Measurements from ENCODE around the gene KRTAP3-3.
"Not testable (repeated sequence)": the region's sequence is repeated elsewhere in the genome, so short reads cannot be mapped to it uniquely, and the experiment has no call there.

KRTAP3-3 gene

DNA sequence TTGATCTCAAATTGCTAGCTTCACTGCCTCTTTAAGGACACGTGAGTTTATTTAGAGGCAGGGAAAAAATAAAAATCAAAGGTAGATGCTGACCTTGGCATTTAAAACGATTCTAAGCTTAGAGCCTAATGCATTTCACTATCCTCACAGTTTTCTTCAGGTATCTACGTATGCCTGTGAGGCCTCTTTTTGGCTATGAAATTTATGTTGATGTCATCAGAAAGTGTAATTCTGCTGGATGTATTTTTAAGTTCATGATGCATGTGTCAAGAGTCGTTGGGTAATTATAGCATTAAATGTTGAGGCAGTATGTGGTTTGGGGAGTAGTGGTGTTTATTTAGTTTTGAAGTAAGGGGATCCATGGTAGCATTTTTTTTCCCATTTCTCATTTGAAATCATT lies 10.0 kb upstream of the KRTAP3-3 start:
- DNase-seq, result no peak

DNA sequence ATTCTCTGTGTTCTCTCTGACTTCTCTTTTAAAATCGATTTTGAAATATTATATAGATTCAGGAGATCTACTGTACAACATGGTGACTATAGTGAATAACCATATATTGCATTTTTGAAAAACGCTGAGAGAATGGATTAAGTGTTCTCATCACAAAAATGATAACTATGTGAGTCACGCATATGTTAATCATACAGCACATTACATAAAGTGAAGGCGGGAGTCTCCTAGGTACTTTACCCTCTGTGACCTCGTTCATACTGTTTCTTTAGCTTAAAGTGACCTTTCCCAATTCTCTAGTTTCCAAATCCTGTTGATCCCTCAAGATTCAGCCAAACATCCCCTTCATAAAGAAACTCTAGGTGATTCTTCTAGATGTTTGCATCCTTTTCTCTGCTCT lies 8.8 kb upstream of the KRTAP3-3 start:
- DNase-seq, result no peak

DNA sequence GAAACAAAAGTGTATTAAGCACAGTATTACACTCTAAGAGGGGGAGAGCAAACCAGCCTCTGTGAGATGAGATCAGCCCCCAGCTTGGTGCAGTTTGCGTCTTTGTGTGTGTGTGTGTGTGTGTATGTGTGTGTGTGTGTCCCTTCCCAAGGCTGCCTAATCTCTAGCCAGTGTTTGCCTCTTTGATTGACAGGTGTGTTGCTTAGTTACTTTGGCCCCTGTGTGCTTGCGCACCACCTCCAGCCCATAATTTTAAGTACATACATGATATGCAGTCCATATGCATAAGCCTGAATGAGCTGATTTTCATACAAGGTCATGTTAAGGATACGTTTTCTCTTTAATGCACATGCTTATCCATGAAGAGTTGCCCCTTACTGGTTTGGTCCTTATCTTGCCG lies 7.8 kb upstream of the KRTAP3-3 start:
- no peak for DNase-seq

DNA sequence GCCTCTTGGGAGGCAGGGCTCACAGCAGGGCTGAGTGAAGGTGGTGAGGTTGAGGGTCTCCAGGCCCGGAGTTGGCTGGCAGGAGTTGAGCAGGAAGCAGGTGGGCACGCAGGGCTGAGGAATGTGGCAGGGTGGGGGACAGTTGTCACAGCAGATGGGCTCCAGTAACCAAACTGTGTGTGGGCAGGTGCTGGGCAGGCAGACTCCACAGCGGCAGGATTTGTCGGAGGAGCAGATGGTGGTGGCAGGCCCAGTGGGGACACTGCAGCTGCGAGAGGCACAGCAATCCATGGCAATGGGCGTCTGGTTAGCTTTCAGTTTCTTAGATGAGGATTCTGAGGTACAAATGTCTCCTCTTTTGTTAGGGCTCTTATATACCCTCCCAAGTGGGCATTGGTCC lies 5.6 kb upstream of the KRTAP3-3 start, which contains the start of gene KRTAP3-2:
Gene KRTAP3-2 (minus strand): TSS at position 344 of the 400 bp plus-strand sequence. CDS start 53 bp downstream, at position 291.
- not testable (repeated sequence) for DNase-seq

DNA sequence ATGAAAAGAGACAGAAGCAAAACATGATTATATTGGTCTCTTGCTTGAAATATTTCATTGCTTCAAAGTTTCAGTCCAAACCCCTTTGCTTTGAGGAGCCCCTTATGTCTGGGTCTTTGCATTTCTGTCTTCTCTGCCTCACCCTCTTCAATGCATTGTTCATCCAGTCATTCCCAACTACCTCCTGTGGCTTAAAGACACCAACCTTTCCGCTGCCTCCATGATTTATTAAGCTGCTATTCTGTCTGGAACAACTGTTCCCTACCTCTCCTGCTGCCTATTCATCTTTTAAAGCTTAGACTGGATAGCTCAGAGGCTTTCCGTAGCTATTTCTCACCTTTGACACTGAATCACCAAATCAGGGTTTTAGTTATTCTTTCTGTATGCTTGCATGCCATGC lies 3.4 kb upstream of the KRTAP3-3 start:
- no peak for DNase-seq

DNA sequence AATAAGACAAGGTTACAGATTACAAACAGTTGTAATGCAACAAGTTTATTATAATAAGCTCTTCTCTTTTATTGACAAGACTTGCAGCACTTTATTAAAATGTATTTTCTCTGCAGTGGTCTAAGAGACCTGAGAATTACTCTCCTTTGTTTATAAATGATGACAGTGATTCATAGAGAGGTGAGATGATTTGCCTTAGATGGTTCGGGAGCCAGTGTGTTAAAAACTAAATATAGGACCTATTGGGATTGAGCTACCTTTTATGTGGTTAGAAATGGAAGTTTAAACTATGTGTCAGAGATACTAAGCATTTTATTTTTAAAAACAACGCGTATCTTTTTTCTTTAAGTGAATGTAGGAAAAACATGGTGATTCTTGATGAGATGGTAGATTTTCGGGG lies 2.9 kb upstream of the KRTAP3-3 start:
- no peak for DNase-seq

DNA sequence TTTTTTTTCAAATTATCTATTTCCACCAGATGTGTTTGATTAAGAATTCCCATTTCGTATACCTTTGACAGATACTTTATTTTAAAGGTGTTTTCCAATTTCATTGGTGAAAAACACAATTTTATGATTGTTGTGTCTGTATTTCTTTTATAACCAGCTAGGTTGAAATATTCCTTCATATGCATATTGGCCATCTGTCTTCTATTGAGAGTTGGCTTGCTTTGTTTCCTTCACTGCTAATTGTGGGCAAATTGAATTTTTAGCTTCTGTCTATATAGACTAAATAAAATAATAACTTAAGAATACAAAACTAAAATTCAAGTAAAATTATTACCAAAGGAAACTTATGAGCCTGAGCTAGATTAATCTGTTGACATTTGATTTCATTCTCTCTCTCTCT lies 1.2 kb upstream of the KRTAP3-3 start:
- no peak for DNase-seq

DNA sequence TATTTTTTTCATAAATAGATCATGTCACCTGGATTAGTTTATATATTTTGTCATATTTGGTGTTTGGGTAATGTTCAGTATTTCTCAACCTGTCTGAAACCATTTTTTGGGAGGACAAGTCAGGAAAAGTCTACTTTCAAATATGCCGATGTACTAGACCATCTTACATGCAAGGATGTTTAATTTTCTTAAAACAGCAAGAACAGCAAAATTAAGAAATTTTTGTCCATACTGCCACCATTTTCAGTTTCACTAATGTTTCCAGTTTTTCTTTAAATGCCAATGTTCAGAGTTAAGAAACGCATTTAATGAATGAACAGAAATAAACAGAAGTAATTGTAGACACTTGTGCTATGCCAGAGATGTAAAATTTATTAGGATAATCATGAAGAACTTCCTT lies 880 bp downstream of the KRTAP3-3 start:
- no peak for DNase-seq

DNA sequence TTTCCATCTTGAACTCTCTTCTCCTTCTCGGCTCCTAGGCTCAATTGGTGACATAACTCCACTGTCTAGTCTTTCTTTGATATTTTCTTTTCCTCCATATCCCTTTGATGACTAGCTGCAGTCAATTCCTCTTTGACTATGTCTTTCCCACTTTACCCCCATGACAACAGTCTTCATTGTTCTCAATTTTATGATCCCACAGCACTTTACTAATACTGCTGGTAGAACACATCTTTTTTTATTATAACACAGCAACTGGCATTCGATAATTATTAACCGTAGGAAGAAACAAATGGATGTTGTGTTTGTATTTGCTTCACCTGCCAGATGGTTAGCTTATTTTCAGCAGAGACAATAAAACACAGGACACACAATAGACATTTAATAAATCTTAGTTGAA lies 1.3 kb downstream of the KRTAP3-3 start:
- no peak for DNase-seq

DNA sequence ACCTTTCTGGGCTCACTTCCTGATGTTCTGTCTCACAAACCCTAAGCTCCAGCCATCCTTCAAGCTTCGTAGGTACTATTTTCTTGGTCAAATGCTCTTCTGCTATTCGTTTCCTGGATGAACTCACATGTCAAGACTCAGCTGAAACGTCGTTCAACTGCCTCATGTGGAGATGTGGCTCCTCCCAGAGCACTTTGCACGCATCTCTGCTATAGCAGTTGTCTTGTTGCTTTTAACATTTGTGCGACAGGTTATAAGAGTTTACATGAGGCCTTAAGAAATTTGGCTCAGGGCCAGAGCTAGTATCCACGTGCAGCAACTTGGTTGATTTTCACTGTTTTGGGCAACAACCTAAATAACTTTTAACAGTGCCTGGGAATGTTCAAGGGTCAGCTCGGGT lies 7.0 kb downstream of the KRTAP3-3 start:
- no peak for DNase-seq

DNA sequence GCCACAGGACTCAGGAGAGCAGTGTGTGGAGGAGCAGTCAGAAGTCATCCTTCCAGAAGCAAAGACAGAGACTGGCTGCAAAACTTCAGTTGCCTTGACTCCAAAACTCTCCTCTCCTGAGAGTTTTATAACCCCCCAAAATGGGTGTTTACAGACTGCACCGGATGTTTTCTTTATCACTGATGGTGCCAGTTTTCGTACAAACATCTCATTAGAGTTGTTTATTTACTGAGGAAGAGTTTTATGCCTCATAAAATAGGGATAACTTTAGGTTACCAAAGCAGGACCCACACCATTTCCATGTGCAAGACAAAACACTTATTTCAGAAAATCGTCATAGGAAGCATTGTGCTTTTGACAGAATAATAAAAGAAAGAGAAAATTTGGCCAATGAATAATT lies 9.7 kb downstream of the KRTAP3-3 start, which contains the start of gene KRT40:
Gene KRT40 (minus strand): TSS at position 101 of the 400 bp plus-strand sequence. CDS start 53 bp downstream, at position 48.
- no peak for DNase-seq

DNA sequence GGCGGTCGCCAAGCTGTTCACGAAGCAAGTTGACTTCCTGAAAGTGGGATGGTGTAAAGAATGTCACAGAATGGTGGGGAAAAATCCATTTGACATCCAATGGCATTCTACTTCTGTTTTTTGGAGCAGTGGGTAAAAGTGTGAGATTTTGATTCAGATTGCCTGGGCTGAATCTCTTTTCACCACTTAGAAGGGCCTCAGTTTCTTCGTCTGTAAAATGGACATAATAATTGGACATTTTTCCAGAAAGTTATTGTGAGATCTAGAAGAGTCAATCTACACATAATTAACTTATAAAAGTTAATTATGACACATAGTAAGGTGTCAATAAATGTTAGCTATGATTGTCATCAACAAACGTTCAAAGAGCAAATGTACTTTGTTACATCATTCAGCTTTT lies 12.8 kb downstream of the KRTAP3-3 start:
- no peak for DNase-seq

DNA sequence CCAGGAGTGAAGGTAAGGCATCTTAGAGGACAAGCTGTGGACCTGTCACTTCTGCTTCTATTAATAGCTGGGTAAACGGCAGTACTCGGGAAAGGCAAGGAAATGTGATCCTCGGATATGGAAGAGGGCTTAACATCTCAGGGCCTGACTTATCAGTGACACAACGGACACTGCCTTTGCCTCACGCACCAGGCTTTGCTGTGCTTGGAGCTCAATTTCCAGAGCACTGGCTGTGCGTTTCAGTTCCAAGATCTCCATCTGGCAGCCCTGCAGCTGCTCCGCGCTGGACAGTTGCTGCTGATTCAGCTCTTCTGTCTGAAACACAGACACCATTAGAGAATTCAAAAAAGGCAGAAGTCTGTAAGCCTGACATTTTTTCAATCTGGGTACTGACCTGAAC lies 13.4 kb downstream of the KRTAP3-3 start:
- no peak for DNase-seq

DNA sequence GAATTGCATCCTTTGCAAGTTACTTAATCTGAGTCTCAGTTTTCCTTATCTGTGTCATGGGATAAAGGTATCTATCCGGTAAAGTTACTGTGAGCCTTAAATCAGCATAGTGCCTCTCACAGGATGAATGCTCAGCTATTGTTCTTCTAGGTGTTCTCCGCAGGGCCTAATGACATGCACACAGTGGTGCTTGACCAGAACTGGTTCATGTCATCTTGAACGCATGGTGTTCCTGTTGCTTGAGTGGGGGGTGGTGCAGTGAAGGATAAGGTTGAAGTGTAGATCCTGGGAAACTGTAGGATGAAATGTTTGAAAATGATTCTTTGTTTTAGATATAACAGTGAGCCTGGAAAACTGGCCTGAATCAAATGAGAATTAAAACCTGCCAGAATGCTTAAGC lies 13.8 kb downstream of the KRTAP3-3 start:
- DNase-seq, result no peak

DNA sequence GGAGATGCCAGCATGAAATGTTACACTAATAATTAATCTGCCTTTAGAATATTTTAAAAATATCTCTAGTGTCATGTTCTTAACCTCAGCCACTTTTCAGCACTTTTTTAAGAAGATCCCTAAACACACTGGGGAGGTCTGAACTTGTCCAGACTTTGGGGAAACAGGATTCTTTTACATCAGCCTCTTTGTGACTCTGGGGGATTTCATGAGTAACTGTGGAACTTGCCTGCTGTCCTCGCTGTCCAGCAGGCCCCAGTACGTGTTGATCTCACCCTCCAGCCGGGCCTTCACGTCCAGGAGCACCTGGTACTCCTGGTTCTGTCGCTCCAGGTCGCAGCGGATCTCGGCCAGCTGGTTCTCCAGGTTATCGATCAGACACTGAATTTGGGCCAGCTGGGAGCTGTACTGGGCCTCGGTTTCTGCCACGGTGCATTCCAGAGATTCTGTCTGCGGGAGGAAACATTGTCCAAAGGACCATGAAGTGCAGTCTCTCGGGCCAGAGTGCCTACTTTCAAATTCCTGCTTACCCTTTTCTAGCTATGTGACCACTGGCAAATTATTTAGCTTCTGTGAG lies 15.3 kb downstream of the KRTAP3-3 start:
- no peak for DNase-seq

DNA sequence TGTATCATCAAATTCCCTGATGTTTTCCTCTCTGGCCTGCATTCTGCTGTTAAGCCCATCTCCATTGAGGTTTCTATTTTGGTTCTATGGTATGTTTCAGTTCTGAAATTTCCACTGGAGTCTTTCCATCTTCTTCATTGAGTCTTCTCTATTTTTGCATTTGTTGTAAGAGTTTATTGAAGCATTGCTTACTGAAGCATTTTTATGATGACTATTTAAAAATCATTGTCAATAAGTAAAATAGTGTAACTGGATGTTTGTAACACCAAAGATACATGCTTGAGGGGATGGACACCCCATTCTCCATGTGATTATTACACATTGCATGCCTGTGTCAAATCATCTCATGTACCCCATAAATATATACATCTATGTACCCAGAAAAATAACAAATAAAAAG lies 18.4 kb downstream of the KRTAP3-3 start:
- DNase-seq, result no peak

DNA sequence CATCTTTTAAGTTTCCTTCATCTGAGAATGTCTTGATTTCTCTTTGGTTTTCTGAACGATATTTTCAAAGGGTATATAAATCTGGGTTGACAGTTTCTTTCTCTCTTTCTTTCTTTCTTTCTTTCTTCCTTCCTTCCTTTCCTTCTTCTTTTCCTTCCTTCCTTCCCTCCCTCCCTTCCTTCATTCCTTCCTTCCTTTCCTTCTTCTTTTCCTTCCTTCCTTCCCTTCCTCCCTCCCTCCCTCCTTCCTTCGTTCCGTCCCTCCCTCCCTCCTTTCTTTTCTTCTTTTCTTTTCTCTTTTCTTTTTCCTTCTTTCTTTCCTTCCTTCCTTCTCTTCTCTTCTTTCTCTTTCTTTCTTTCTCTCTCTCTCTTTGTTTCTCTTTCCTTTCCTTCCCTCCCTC lies 19.6 kb downstream of the KRTAP3-3 start:
- no peak for DNase-seq

DNA sequence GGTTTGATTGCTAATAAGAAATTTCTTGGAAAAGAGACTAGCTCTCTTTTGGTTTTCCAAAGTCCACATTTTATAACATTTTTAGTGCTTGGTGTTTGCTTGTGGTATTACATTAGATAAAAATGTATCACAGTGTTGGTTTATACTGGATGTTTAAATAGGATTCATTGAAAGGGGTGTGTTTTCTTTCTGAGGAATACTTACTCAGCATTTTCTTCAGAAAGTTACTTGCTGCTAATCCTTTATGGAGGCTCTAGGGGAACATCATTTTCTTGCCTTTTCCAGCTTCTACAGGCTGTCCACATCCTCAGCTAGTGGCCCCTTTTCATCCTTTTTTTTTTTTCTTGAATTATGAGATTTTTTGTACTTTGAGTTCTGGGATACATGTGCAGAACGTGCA lies 26.4 kb downstream of the KRTAP3-3 start:
- no peak for DNase-seq

DNA sequence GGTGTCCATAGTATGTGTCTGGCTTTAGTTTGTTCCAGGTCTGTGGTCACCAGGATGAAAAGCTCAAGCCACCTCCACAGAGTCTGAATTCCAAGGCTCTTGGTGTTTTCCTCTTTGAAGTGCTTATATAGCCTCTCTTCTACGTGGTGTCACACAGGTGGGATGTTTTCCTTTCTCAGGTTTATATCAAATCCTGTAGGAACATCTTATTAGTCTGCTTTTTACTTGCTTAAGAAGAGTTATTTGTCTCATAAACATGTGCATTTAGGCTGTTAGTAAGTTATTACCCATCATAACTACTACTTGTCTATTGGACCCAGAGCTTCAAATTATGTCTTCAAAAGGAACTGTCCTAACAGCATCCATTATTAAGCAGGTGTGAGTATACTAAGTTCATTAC lies 27.1 kb downstream of the KRTAP3-3 start, which contains the start of gene KRT39:
Gene KRT39 (minus strand): TSS at position 101 of the 400 bp plus-strand sequence. CDS start 92 bp downstream, at position 9.
- no peak for DNase-seq

DNA sequence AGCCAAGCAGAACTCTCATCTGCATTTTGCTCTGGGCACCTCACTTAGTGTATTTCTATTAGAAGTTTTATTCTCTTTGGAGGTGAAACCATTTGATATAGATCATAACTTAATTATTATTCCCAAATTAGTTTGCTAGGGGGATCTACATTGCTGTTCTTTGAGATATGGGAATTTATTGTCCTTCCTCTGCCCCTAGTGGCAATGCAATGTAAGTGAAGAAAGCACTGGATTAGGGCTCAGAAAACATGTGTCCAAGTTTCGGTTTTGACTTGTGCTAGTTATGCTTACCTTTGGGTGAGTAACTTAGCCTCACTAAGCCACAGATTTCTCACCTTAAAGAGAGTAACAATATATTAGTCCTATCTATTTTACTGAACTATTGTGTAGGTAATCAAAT lies 30.1 kb downstream of the KRTAP3-3 start:
- no peak for DNase-seq

DNA sequence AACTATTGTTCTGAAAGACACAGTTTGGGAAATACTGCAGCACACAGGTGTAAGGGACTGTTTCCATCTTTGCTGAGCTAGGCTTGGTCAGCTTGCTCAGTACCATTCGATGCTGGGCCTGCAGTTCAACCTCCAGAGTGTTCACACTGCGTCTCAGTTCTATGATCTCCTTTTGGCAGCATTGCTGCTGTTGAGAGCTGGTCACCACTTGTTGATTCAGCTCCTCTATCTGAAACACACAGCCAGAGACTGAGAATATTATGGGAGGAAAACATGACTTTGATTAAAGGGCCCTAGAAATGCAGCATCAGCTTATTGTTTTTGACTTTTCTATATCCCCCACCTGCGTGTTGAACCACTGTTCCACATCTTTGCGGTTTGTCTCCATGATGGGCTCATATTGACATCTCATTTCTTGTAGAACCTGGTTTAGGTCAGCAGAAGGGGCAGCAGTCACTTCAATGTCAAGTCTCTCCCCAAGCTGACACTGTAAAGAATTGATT lies 31.9 kb downstream of the KRTAP3-3 start:
- no peak for DNase-seq

DNA sequence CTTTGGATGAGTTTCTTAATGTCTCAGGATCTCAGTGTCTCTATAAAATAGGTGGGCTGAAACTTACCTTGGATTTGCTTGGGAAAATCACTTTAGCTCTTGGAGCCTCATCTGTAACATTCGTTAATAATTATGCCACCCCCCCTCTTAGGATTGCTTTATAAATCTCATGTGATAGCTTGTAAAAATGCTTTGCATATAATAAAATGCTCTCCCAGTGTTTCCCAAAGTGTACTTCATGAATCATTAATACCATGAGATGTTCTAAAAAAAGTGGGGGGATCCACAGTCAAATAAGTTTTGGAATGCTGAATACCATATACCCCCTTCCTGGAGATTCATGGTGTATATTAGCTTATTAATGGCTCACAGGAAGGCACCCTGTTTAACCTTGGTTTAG lies 32.4 kb downstream of the KRTAP3-3 start:
- no peak for DNase-seq

DNA sequence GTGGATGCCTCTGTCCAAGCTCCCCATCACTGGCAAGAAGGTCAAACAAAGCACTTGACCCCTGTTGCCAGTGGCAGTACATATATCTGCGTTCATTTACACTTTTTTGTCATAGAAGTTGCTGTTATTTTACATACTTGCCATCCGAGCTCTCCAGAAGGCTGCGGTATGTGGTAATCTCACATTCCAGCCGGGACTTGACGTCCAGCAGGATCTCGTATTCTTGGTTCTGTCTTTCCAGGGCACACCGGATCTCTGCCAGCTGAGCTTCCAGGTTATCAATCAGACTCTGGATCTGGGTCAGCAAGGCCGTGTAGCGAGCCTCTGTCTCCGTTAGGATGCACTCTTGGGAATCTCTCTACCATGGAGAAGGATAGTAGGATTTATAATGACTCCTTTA lies 33.8 kb downstream of the KRTAP3-3 start:
- no peak for DNase-seq

DNA sequence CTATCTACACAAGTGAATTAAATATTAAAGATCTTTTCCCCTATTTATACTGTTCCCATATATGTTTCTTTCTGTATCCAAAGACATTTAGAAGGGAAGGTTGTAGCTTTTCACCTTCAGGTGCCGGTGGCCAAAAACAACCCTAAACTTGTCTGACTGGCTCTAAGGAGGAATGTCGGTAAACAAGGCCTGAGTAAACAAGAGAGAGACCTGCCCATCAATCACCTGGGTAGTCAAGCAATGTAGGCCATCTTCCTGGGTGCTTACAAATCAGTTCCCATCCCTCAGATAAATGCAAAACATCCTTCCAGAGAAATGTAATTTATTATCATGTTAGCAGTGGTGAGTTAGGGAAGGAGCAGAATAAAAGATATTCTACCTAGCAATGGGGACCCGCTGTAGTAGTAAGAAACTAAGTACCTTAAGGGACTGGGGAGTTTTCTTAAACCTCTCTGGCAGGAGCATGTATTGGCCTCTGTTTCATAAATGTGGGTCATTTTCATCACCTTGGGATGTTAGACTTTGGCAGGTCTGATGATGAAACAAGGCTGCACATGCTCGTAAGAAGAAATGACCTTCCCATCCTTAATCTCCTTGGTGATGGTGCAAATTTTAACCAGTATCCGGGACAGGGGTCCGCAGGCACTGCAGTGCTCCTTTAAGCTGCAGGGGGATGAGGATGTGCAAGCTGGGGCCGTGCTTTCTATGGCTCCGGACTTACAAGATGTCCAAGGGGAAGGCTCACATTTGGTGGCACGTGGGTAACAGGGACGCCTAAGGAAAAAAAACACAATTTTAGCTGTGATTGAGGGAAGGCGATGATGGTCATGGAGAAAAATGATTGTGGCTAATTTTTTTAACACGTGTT lies 35.6 kb downstream of the KRTAP3-3 start:
- no peak for DNase-seq

All from NCI-H2171 (cell line).